Measurements from ENCODE around the gene ALOX12B. TPM values are rescaled to one million over a fixed set of nuclear protein-coding genes. Genes with fewer than 3 reads are reported as not detected.

Gene ALOX12B
- total RNA-seq, 1 experiment from 2014 or later = not detected

GRCh38 chr17:8048736-8049135, 38.8 kb downstream of the ALOX12B start:
- Histone ChIP-seq H3K4me2 (no peak overlapping the region), H3K9me3 (ENCODE audit: insufficient read depth, low read depth) (no peaks in the 10 kb centered on the region), H3K79me2 (ENCODE audit: low read depth) (no peaks in the 10 kb centered on the region), H3K36me3 (ENCODE audit: low read depth) (no peaks in the 10 kb centered on the region), H3K27me3 (ENCODE audit: insufficient read depth, low read depth) (no peaks in the 10 kb centered on the region), H4K20me1 (ENCODE audit: insufficient read depth) (no peaks in the 10 kb centered on the region), H3K4me3 (no peak overlapping the region), H3F3A (ENCODE audit: insufficient read depth, low read depth) (no peaks in the 10 kb centered on the region), H2AFZ (no peak overlapping the region), H3K9me2 (ENCODE audit: insufficient read depth) (no peaks in the 10 kb centered on the region), H3K27ac (no peak overlapping the region), H3K4me1 (replicated peaks; ENCODE audit: insufficient read depth) (no peaks in the 10 kb centered on the region)
- ChIA-PET CTCF (no interaction called here), POLR2A (ENCODE audit: unreplicated experiment) (no interaction called here)
- TF ChIP-seq CTCF (conservative IDR thresholded peaks at IDR 0.05) (no peak), EZH2 (IDR thresholded peaks at IDR 0.05; ENCODE audit: low read depth) (no peak)
- DNase-seq = no peak
- intact Hi-C loops (cut with micrococcal nuclease; ENCODE audit: unreplicated experiment) = no loop called here
- no TSS peak for BruUV-seq (replicated peaks)

GRCh38 chr17:8048236-8048635, 39.3 kb downstream of the ALOX12B start:
- H3K27ac ChIP-seq = no peak overlapping the region
- H3K9me2 ChIP-seq (ENCODE audit: insufficient read depth) = no peaks in the 10 kb centered on the region
- no peaks in the 10 kb centered on the region for H3F3A ChIP-seq (ENCODE audit: insufficient read depth, low read depth)
- ChIA-PET CTCF (no interaction called here), POLR2A (ENCODE audit: unreplicated experiment) (no interaction called here)
- H3K4me3 ChIP-seq = no peak overlapping the region
- no peaks in the 10 kb centered on the region for H3K36me3 ChIP-seq (ENCODE audit: low read depth)
- H3K4me2 ChIP-seq = no peak overlapping the region
- H3K9me3 ChIP-seq (ENCODE audit: insufficient read depth, low read depth) = no peaks in the 10 kb centered on the region
- intact Hi-C loops (cut with micrococcal nuclease; ENCODE audit: unreplicated experiment) = no loop called here
- TF ChIP-seq CTCF (conservative IDR thresholded peaks at IDR 0.05) = no peak
- TF ChIP-seq EZH2 (IDR thresholded peaks at IDR 0.05; ENCODE audit: low read depth) = no peak
- H3K27me3 ChIP-seq (ENCODE audit: insufficient read depth, low read depth) = no peaks in the 10 kb centered on the region
- no peaks in the 10 kb centered on the region for H3K4me1 ChIP-seq (replicated peaks; ENCODE audit: insufficient read depth)
- H4K20me1 ChIP-seq (ENCODE audit: insufficient read depth) = no peaks in the 10 kb centered on the region
- DNase-seq = no peak
- H2AFZ ChIP-seq = no peak overlapping the region
- H3K79me2 ChIP-seq (ENCODE audit: low read depth) = no peaks in the 10 kb centered on the region
- BruUV-seq (replicated peaks) = no TSS peak

- no peaks in the 10 kb centered on the region for H3K36me3 ChIP-seq (ENCODE audit: low read depth)
- DNase-seq = no peak
- H3K4me1 ChIP-seq (replicated peaks; ENCODE audit: insufficient read depth) = no peaks in the 10 kb centered on the region
- no peaks in the 10 kb centered on the region for H3K9me2 ChIP-seq (ENCODE audit: insufficient read depth)
- no peak overlapping the region for H3K4me3 ChIP-seq
- intact Hi-C loops (cut with micrococcal nuclease; ENCODE audit: unreplicated experiment) = no loop called here
- H4K20me1 ChIP-seq (ENCODE audit: insufficient read depth) = no peaks in the 10 kb centered on the region
- POLR2A ChIA-PET (ENCODE audit: unreplicated experiment) = no interaction called here
- no peaks in the 10 kb centered on the region for H3K79me2 ChIP-seq (ENCODE audit: low read depth)
- H3K27me3 ChIP-seq (ENCODE audit: insufficient read depth, low read depth) = no peaks in the 10 kb centered on the region
- no peak overlapping the region for H3K27ac ChIP-seq
- H3F3A ChIP-seq (ENCODE audit: insufficient read depth, low read depth) = no peaks in the 10 kb centered on the region
- no TSS peak for BruUV-seq (replicated peaks)
- TF ChIP-seq CTCF (conservative IDR thresholded peaks at IDR 0.05) (no peak), EZH2 (IDR thresholded peaks at IDR 0.05; ENCODE audit: low read depth) (no peak)
- no peaks in the 10 kb centered on the region for H3K9me3 ChIP-seq (ENCODE audit: insufficient read depth, low read depth)
- CTCF ChIA-PET = no interaction called here
- H2AFZ ChIP-seq = no peak overlapping the region
- H3K4me2 ChIP-seq = no peak overlapping the region
Observed at GRCh38 chr17:8047769-8048110, 39.8 kb downstream of the ALOX12B start.

Data from PC-9 (cell line).